HL-60 (cell line): ENCODE measurements around the gene PTPRC.

Source experiments
- CTCF ChIP-seq: IDR thresholded peaks from one replicate; pipeline ENCODE4 v1.5.1; 2011; ENCODE audit warnings: low read length, control low read depth, inconsistent platforms; ENCODE audit not compliant: insufficient read depth
- REST ChIP-seq: IDR thresholded peaks from 2 replicates; pipeline ENCODE4 v1.6.1; 2012; ENCODE audit warnings: low read depth; ENCODE audit not compliant: insufficient replicate concordance

- TF ChIP-seq CTCF (no peak), REST (no peak)
Measured at GRCh38 chr1:198708761-198709525, 70.1 kb downstream of the PTPRC start.
